GM19193 (cell line): ENCODE results near the gene MAML2.

Source experiments
- POLR2A ChIP-seq: IDR thresholded peaks from 4 replicates; pipeline ENCODE4 v1.6.1; 2011; ENCODE audit not compliant: insufficient read depth, insufficient read length; ENCODE audit errors: extremely low read depth

The MAML2 gene

DNA sequence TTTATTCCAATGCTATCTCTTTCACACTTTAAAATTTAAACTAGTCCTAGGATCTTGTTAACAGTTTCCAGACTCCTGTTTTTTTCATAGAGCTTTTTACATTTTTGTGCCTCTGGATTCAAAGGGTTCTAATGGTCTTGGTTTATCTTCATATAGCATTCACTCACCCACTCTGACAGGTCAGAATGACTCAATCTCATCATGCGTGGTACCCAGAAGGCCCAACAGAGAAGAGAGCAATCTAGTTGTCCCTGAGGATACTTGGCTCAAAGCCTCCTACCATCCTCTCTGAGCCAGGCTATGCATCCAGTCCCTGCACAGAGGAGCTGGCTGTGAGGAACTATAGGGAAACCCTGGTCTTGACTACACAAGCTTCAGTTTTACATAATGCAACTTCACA lies 27.5 kb downstream of the MAML2 start:
- no peak for TF ChIP-seq POLR2A

GRCh38 chr11:96314326-96315020 lies 28.5 kb downstream of the MAML2 start:
- no peak for TF ChIP-seq POLR2A

DNA sequence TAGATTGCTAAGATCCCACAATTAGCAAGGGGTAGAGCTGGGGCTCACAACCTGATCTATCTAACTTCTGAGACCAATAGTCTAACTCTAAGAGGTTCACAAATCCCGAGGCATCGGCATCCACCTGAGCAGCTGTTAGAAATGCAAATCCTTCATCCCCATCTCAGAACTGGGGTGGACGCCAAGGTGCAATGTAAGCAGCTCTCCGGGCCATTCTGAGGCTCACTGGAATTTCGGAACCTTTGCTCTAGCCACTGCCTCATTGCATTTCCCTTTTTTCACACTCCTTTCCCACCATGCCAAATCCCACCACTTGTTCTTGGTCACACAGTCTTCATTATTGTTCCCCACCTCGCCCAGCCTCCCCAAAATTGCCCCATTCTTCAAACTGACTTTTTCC lies 29.8 kb downstream of the MAML2 start:
- no peak for TF ChIP-seq POLR2A

DNA sequence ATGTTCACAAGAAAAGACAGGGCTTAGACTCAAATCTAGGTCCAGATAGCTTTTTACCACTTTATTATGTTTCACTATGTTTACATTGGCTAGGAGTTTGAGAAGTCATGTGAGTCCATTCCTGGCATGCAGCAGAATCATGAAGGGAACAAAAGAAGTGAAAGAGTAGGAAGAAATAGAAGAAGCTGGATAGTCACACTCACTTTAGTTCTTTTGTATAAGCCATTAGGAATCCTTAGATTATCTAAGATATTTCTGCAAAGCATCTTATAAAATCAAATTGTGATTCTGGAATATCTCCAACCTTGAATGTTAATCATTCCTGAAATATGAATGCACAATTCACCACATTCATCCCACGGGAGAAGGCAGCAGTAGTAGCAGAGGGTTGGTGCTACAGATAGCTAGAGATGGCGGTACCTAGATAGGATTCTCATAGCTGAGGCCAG lies 31.9 kb downstream of the MAML2 start:
- no peak for TF ChIP-seq POLR2A

- TF ChIP-seq POLR2A, result no peak
Measured at GRCh38 chr11:96310236-96310635, 32.8 kb downstream of the MAML2 start.

DNA sequence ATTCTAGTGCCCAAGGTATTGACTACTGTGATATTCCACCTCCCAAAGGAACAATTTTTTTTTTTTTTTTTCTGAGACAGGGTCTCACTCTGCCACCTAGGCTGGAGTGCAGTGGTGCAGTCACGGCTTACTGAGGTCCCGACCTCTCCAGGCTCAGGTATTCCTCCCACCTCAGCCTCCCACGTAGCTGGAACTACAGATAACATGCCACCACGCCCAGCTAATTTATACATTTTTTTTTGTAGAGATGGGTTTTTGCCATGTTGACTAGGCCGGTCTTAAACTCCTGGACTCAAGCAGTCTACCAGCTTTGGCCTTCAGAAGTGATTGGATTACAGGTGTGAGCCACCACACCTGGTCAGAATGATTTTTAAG lies 33.4 kb downstream of the MAML2 start:
- no peak for TF ChIP-seq POLR2A

GRCh38 chr11:96309016-96309642 lies 33.9 kb downstream of the MAML2 start:
- TF ChIP-seq POLR2A, result no peak

DNA sequence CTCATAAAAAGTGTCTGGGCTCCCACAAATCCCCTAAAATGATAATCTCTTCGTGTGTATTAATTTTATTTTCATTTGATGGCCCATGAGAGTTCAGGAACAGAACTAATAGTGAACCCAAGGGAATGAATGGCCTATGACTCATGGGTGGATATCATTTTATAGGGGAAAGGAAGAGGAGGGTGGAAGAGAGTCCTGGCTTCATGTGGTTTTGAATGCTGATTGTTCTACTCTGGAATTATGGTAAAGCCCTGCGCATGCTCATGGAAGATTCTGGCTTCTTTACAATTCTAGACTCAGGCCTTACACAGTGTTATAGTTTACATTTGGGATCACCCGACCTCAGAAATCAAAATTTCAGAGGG lies 35.2 kb downstream of the MAML2 start:
- no peak for TF ChIP-seq POLR2A

- no peak for TF ChIP-seq POLR2A
Measured at GRCh38 chr11:96306933-96307775, 35.8 kb downstream of the MAML2 start.

DNA sequence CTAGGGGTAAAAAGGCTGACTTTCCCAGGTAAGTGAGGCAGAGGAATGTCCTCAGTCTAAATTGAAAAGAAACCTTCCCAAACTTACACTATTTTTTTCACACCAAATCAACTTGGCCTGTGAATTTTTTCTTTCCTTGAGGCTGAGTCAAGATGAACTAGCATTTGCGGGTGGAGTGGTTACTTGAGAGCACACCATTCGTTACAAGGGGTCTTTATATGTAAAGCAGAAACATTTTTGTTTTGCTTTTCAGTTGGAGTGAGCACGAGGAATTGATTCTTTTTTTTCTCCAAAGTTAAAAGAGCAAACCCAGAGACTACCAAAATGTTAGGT lies 36.4 kb downstream of the MAML2 start:
- no peak for TF ChIP-seq POLR2A

DNA sequence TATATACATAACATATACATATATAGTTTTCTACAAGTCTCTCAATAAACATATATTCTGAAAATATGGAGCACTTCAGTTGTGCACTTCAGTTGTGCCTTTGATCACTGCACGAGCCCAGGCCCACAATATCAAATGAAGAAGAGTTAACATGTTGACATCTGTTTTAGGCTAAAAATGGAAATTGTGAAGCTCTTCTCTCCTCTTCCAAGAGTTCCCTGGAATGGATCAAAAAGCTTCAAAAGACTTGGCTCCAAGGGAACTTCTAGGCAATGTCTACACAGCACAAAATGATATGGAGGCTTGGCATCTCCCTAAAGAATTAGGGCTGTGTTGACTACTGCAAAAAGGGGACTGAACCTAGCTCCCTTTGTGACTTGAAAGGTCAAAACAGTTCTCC lies 36.9 kb downstream of the MAML2 start:
- TF ChIP-seq POLR2A, result no peak

GRCh38 chr11:96303980-96304379 lies 39.0 kb downstream of the MAML2 start:
- TF ChIP-seq POLR2A, result no peak

- TF ChIP-seq POLR2A, result no peak
Measured at GRCh38 chr11:96303064-96303463, 39.9 kb downstream of the MAML2 start.

DNA sequence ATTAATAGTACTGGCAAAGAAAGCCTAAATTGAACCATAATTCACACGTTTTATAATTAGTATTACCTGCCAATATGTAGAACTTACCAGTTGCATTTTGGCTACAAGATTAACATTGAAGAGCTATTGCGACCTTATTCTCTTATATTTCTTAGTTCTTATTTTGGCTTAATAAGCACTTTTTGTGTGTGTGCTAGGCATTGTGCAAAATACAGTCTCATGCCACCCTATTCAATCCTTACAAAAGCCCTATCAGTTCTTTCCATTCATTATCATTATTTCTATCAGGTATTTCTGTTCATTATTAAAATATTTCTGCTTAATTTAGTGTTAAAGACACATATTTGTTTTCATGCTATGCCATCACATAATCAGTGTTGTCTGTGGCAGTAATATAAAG lies 41.2 kb downstream of the MAML2 start:
- TF ChIP-seq POLR2A, result no peak

DNA sequence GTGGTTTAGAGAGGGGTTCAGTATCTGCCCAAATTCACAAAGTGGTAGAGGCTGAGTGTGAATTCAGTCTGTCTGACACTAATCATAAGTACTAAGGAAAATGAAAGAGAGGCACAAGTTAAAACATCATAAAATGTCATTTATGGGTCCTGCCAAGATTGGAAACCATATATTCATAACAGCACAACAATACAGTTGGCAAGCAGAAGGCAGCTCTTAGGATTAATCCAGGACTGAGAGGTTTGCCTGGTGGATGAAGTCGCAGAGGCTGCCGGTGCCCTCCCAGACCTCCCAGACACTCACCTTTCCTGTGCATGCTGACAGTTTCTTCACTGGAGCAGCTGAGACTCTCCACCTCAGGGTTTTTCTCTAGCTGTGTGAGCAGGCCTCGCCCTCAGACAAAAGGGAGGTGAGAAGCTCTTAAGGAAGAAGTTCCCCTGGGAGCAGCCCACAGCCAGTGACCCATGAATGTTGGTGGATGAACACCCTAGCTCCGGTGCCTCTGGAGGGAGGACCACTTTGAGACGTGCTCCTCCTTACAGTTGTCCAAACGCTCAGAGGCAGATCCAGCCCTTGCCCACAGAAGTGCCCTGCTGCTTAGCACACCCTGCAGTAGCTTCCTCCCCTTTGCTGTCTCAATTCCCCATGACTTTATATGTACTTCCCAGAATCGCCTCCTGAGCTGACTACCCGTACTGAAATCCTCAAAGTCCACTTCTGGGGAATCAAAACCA lies 43.7 kb downstream of the MAML2 start:
- TF ChIP-seq POLR2A, result no peak

- TF ChIP-seq POLR2A, result no peak
Measured at GRCh38 chr11:96295369-96295768, 47.6 kb downstream of the MAML2 start.

- no peak for TF ChIP-seq POLR2A
Measured at GRCh38 chr11:96294289-96294688, 48.7 kb downstream of the MAML2 start.
